Lung (tissue), 12 donors: ENCODE data around the gene ENO2. TPM values are rescaled to one million over a fixed set of nuclear protein-coding genes. Genes with fewer than 3 reads are reported as not detected.

Experiments
- ATAC-seq: fragments of 200-7000 bp; cut with Tn5 transposase; one replicate; pipeline ENCODE4 v1.9.1; 2020; ENCODE audit warnings: moderate number of reproducible peaks; ENCODE audit not compliant: insufficient read depth, low FRiP score
- DNase-seq, 3 donors: peaks; one replicate each; pipeline ENCODE4 v3.0.0-alpha.2; 2013 to 2017
- H3K27ac ChIP-seq, 2 donors: one replicate each; pipeline ENCODE4 v1.5.1; 2013; ENCODE audit warnings: mild to moderate bottlenecking in 2 of 2, moderate library complexity in 2 of 2, control low read depth in 1 of 2, inconsistent platforms in 1 of 2, low read depth in 1 of 2, low read length in 1 of 2
- H3K27me3 ChIP-seq, 3 donors: one replicate each; pipeline ENCODE4 v1.5.1; 2013; ENCODE audit warnings: low read length in 2 of 3; ENCODE audit not compliant: control insufficient read depth in 3 of 3, insufficient read depth in 3 of 3
- H3K36me3 ChIP-seq, 4 donors: one replicate each; pipeline ENCODE4 v1.5.1; 2013; ENCODE audit warnings: low read length in 4 of 4, mild to moderate bottlenecking in 1 of 4, moderate library complexity in 1 of 4; ENCODE audit not compliant: control insufficient read depth in 4 of 4, insufficient read depth in 4 of 4
- H3K4me1 ChIP-seq, 5 donors: one replicate each; pipeline ENCODE4 v1.5.1; 2013; ENCODE audit warnings: low read length in 5 of 5, mild to moderate bottlenecking in 2 of 5, moderate library complexity in 1 of 5; ENCODE audit not compliant: control insufficient read depth in 5 of 5, insufficient read depth in 5 of 5
- H3K4me3 ChIP-seq: one replicate; pipeline ENCODE4 v1.5.1; 2013; ENCODE audit warnings: mild to moderate bottlenecking, control low read depth, moderate library complexity
- H3K9ac ChIP-seq, 2 donors: one replicate each; pipeline ENCODE4 v1.5.1; 2013; ENCODE audit warnings: low read length in 2 of 2, control low read depth in 1 of 2; ENCODE audit not compliant: insufficient read depth in 1 of 2
- H3K9me3 ChIP-seq, 4 donors: one replicate each; pipeline ENCODE4 v1.5.1; 2013; ENCODE audit warnings: low read length in 3 of 4, mild to moderate bottlenecking in 1 of 4, moderate library complexity in 1 of 4; ENCODE audit not compliant: control insufficient read depth in 4 of 4, insufficient read depth in 3 of 4
- CTCF ChIP-seq: IDR thresholded peaks from 2 replicates; pipeline ENCODE4 v1.5.1; 2012; ENCODE audit warnings: mild to moderate bottlenecking; ENCODE audit errors: control extremely low read depth, extremely low read depth
- WGBS, 2 donors: extraction: QIAGEN DNeasy Blood & Tissue Kit; methylation state at CpG; one replicate each; pipeline ENCODE4 v1.1.7; 2013; 5-methylcytosine and 5-hydroxymethylcytosine counted together
- polyA plus RNA-seq, 2 donors: library from polyadenylated mRNA; stranded (reverse); fragments of 200-250 nt; gene quantifications; one replicate each; pipeline ENCODE4 v1.2.1, GENCODE V29; 2013
- total RNA-seq, 2 donors: library from RNA; depleted of rRNA in 1 of 2; stranded (reverse); fragments of >200 nt in 1 of 2; gene quantifications; one replicate each; pipeline ENCODE4 v1.2.1, GENCODE V29; 2014 to 2021
- donor health status: control.
- donor health status: control.
- donor health status: Bipolar disorder and iron deficiency.
- donor health status: healthy.
- donor health status: DM: yes; HTN: yes; CAD: no.

ENO2 gene
- total and polyA plus RNA-seq, 4 donors: 14.4 to 41.9 (median 30.8) TPM

GRCh38 chr12:6902448-6902847 is 11.9 kb upstream of the ENO2 start:
- DNase-seq (no peak), ATAC-seq (no peak)
- Histone ChIP-seq H3K36me3 (peaks cover 0 to 3% (median 1%) of the 10 kb centered on the region in 4 donors), H3K4me3 (no peak overlapping the region), H3K4me1 (peaks cover 4 to 20% (median 8%) of the 10 kb centered on the region in 5 donors), H3K27me3 (no peaks in the 10 kb centered on the region), H3K27ac (no peak overlapping the region), H3K9me3 (no peaks in the 10 kb centered on the region), H3K9ac (no peak overlapping the region)
- no peak for TF ChIP-seq CTCF
- WGBS, 2 donors: 87 to 95% methylated on average over 4 of the region's 4 CpGs

GRCh38 chr12:6903722-6904121 is 10.7 kb upstream of the ENO2 start:
- no peak for DNase-seq
- 38 to 53% methylated on average over 1 of the region's 1 CpG for WGBS, 2 donors
- no peaks in the 10 kb centered on the region for H3K9me3 ChIP-seq
- no peak overlapping the region for H3K27ac ChIP-seq
- TF ChIP-seq CTCF: no peak
- no peak overlapping the region for H3K4me3 ChIP-seq
- H3K36me3 ChIP-seq: peaks cover 0 to 5% (median 1%) of the 10 kb centered on the region in 4 donors
- no peaks in the 10 kb centered on the region for H3K27me3 ChIP-seq
- no peak for ATAC-seq
- H3K4me1 ChIP-seq: peaks cover 4 to 20% (median 8%) of the 10 kb centered on the region in 5 donors
- H3K9ac ChIP-seq: no peak overlapping the region

GRCh38 chr12:6904280-6905276 is 9.8 kb upstream of the ENO2 start, which contains the start of gene LRRC23:
Gene LRRC23, plus strand, starts transcription at chr12:6904822. Its CDS starts 812 bp downstream, at chr12:6905634.
- peak; percentile 93 for ATAC-seq
- Histone ChIP-seq H3K9me3 (no peaks in the 10 kb centered on the region), H3K27ac (peak within 1 kb of the TSS; percentile 49 to 93), H3K27me3 (no peaks in the 10 kb centered on the region), H3K4me3 (peak within 1 kb of the TSS; percentile 70), H3K36me3 (peaks cover 0 to 5% (median 1%) of the 10 kb centered on the region in 4 donors), H3K4me1 (peaks cover 4 to 19% (median 8%) of the 10 kb centered on the region in 5 donors), H3K9ac (peak within 1 kb of the TSS; percentile 95 to 99)
- peak; percentile 98 to 99 (median 98) for DNase-seq
- 6 to 7% methylated on average over 34 of the region's 34 CpGs for WGBS, 2 donors
- TF ChIP-seq CTCF: peak; percentile 14
